Panc1 (cell line): Measurements from ENCODE around the gene TRMT11. TPM values are rescaled to one million over a fixed set of nuclear protein-coding genes. Genes with fewer than 3 reads are reported as not detected.

Experiments used
- ATAC-seq: fragments of 200-7000 bp; cut with Tn5 transposase; 2 replicates; pipeline ENCODE4 v1.9.1; 2020; ENCODE audit warnings: mild to moderate bottlenecking, moderate library complexity
- BruUV-seq: library from RNA; stranded (reverse); fragments of 400-500 nt; replicated peaks from 2 replicates; lab custom pipeline; 2021; lab: Mats Ljungman, UMichigan
- CTCF ChIA-PET: fragments of 300-600 bp; sonication (Branson Sonifier 250); formaldehyde crosslinking; loops from one replicate; lab custom pipeline; 2022; ENCODE audit warnings: antibody characterized with exemption; lab: Charles Lee
- POLR2A ChIA-PET: fragments of 300-600 bp; sonication (Branson Sonifier 250); formaldehyde crosslinking; loops from one replicate; lab custom pipeline; 2022; ENCODE audit warnings: antibody characterized with exemption; lab: Charles Lee
- DNase-seq: peaks from one replicate; pipeline ENCODE4 v3.0.0-alpha.2; 2010; ENCODE audit warnings: low read depth, low spot score
- H3K27ac ChIP-seq: 2 replicates; pipeline ENCODE4 v1.5.1; 2011; ENCODE audit warnings: mild to moderate bottlenecking, low read length, inconsistent platforms
- H3K27me3 ChIP-seq: fragments of 200-500 bp; sonication (Bioruptor generic); 2 replicates; pipeline ENCODE4 v1.6.0; 2014; ENCODE audit warnings: low read length, inconsistent platforms; ENCODE audit not compliant: control insufficient read depth, insufficient read depth
- H3K36me3 ChIP-seq: fragments of 200-500 bp; sonication (Bioruptor generic); 2 replicates; pipeline ENCODE4 v1.5.1; 2014; ENCODE audit warnings: inconsistent platforms, mild to moderate bottlenecking, low read length, moderate library complexity; ENCODE audit not compliant: control insufficient read depth, insufficient read depth
- H3K4me1 ChIP-seq: 2 replicates; pipeline ENCODE4 v1.5.1; 2011; ENCODE audit warnings: inconsistent platforms, mild to moderate bottlenecking, low read length, moderate library complexity; ENCODE audit not compliant: control insufficient read depth, insufficient read depth
- H3K4me3 ChIP-seq, 2 experiments: 2 replicates each; pipeline ENCODE4 v1.5.1; 2011 to 2012; ENCODE audit warnings: low read depth in 2 of 2, low read length in 2 of 2, mild to moderate bottlenecking in 2 of 2, inconsistent platforms in 1 of 2, moderate library complexity in 1 of 2
- H3K9me3 ChIP-seq: fragments of 200-500 bp; sonication (Bioruptor generic); 2 replicates; pipeline ENCODE4 v1.5.1; 2014; ENCODE audit warnings: low read depth, mild to moderate bottlenecking, inconsistent platforms, low read length, moderate library complexity; ENCODE audit not compliant: control insufficient read depth, insufficient read depth
- CTCF ChIP-seq: fragments of 450-650 bp; IDR thresholded peaks from 2 replicates; pipeline ENCODE4 v1.5.1; 2017; ENCODE audit warnings: mild to moderate bottlenecking
- POLR2AphosphoS5 ChIP-seq: IDR thresholded peaks from 2 replicates; pipeline ENCODE4 v1.6.1; 2012; ENCODE audit warnings: mild to moderate bottlenecking, low read depth, low read length, moderate library complexity
- REST ChIP-seq, 2 experiments: IDR thresholded peaks; 2 replicates each; pipeline ENCODE4 v1.6.1; 2011 to 2012; ENCODE audit warnings: low read depth in 2 of 2, control low read depth in 1 of 2, low read length in 1 of 2, mild to moderate bottlenecking in 1 of 2, moderate library complexity in 1 of 2; ENCODE audit not compliant: insufficient read depth in 1 of 2
- SIN3A ChIP-seq: IDR thresholded peaks from 2 replicates; pipeline ENCODE4 v1.6.1; 2012; ENCODE audit warnings: low read depth, mild to moderate bottlenecking, low read length, moderate library complexity, borderline replicate concordance; ENCODE audit not compliant: insufficient read depth
- TCF7L2 ChIP-seq: IDR thresholded peaks from 2 replicates; pipeline ENCODE4 v1.6.1; 2011; ENCODE audit warnings: mild to moderate bottlenecking, low read depth, low read length, inconsistent platforms
- in situ Hi-C: cut with HindIII; loops from 2 replicates; pipeline ENCODE4 v1.10.0; 2016; ENCODE audit warnings: low sequenced_read_pairs, low pct_unique_long_range_greater_than_20kb
- intact Hi-C: fragments of 100-400 bp; cut with micrococcal nuclease; formaldehyde crosslinking; loops from one replicate; pipeline ENCODE4 v1.10.0; 2022; ENCODE audit not compliant: unreplicated experiment
- total RNA-seq: library from RNA; stranded (reverse); gene quantifications from one replicate; pipeline ENCODE4 v1.2.1, GENCODE V29; 2021; ENCODE audit not compliant: unreplicated experiment

The TRMT11 gene
- total RNA-seq, 1 experiment from 2014 or later: 34.3 TPM

- no peak for ATAC-seq
- in situ Hi-C loops (no loop called here), intact Hi-C loops (no loop called here)
- no peaks in the 10 kb centered on the region for H3K4me1 ChIP-seq
- BruUV-seq: no TSS peak
- DNase-seq: no peak
- H3K36me3 ChIP-seq: peaks cover 31% of the 10 kb centered on the region
- TF ChIP-seq REST (IDR thresholded peaks at IDR 0.05; ENCODE audit: insufficient read depth in 1 of 2, low read depth in 2 of 2, low read length in 1 of 2): no peak
- no peak for TF ChIP-seq SIN3A
- no peak for TF ChIP-seq CTCF
- H3K27me3 ChIP-seq: no peaks in the 10 kb centered on the region
- no peaks in the 10 kb centered on the region for H3K9me3 ChIP-seq
- no peak overlapping the region for H3K4me3 ChIP-seq
- CTCF ChIA-PET: interaction anchor here (0.5 kb wide), 1 partner anchor 9 kb away, joined by 10 read pairs; no protein-coding TSS in a partner anchor
- POLR2A ChIA-PET: no interaction called here
- H3K27ac ChIP-seq: no peak overlapping the region
Measured at GRCh38 chr6:126007800-126008199, 21.5 kb downstream of the TRMT11 start.

DNA sequence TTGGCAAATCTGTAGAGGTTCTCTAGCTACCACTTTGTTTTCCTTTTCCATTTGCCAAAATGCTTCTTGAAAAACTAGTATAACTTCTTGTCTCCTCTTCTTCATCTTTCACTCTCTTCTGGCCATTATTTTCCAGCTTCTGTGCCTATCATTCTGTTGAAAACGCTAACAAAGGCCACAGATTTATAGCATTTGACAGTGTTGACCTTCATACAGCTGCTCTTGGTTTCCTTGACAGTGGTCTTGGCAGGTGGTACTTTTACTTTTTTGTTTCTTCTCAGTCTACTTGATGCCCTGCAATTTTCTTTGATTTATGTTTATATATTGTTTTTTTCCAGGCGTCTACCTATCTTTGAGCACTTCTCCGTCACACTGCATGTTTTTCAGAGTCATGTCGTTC is 23.7 kb downstream of the TRMT11 start:
- TF ChIP-seq TCF7L2: no peak
- no peak for TF ChIP-seq CTCF
- no peak for TF ChIP-seq SIN3A
- TF ChIP-seq POLR2AphosphoS5: no peak
- no peak for TF ChIP-seq REST (IDR thresholded peaks at IDR 0.05; ENCODE audit: insufficient read depth in 1 of 2, low read depth in 2 of 2, low read length in 1 of 2)
- ChIA-PET POLR2A (no interaction called here), CTCF (no interaction called here)
- no peaks in the 10 kb centered on the region for H3K4me1 ChIP-seq
- DNase-seq: no peak
- no peaks in the 10 kb centered on the region for H3K9me3 ChIP-seq
- peaks cover 42% of the 10 kb centered on the region for H3K36me3 ChIP-seq
- no peaks in the 10 kb centered on the region for H3K27me3 ChIP-seq
- intact Hi-C loops (no loop called here), in situ Hi-C loops (no loop called here)
- no peak overlapping the region for H3K27ac ChIP-seq
- no peak for ATAC-seq
- no TSS peak for BruUV-seq
- no peak overlapping the region for H3K4me3 ChIP-seq
